HS-5 (cell line): ENCODE data around the gene RIPOR1.

ENCODE experiments used
- DNase-seq: peaks from one replicate; pipeline ENCODE4 v3.0.0-alpha.2; 2012; ENCODE audit warnings: low read depth

The RIPOR1 gene

DNA sequence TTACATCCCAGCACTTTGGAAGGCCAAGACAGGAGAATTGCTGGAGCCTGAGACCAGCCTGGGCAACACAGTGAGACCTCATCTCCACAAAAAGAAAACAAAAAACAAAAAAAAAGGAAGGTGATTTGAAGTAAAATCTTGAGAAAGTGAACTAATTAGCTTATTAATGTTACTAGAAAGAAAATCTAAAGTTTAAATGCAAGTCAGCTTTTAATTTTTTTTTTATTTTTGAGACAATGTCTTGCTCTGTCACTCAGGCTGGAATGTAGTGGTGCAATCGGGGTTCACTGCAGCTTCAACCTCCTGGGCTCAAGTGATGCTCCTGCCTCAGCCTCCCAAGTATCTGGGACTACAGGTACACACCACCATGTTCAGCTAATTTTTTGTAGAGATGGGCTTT is 30.2 kb downstream of the RIPOR1 start:
- DNase-seq: no peak

DNA sequence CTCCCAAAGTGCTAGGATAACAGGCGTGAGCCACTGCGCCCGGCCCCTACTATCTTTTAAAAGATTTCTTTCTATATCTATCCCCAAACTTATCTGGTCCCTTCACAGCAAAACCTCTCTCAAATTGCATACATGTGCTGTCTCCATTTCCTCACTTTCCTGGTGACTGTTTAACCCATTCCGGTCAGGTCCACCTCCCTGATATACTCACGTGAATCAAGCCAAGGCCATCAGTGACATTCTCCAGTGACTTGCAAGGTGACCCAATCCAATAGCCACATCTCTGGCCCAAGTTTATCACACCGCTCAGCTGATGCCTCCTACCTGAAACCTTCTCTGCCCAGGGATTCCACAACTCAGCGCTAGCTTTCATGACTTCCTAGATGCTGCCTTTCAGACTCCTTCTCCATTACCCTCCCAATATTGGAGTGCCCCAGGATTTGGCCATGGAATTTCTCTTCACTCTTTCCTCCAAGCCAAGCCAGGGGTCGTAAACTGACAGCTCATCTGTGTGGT is 32.3 kb downstream of the RIPOR1 start:
- no peak for DNase-seq

DNA sequence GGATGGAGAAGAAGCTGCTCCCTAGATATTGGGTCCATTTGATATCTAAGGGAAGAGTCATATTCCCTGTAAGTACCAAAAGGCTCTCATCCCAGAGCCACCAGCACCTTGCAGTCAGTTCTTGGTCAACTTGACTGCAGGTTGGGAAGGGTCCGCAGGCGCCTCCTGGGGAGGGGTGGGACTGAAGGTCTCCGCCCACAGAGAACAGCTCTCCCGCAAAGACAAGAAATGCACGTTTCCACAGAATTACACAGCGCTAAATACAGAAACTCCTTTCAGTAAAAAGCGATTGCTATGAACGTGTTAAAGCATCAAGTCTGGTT is 32.8 kb downstream of the RIPOR1 start:
- DNase-seq: no peak

DNA sequence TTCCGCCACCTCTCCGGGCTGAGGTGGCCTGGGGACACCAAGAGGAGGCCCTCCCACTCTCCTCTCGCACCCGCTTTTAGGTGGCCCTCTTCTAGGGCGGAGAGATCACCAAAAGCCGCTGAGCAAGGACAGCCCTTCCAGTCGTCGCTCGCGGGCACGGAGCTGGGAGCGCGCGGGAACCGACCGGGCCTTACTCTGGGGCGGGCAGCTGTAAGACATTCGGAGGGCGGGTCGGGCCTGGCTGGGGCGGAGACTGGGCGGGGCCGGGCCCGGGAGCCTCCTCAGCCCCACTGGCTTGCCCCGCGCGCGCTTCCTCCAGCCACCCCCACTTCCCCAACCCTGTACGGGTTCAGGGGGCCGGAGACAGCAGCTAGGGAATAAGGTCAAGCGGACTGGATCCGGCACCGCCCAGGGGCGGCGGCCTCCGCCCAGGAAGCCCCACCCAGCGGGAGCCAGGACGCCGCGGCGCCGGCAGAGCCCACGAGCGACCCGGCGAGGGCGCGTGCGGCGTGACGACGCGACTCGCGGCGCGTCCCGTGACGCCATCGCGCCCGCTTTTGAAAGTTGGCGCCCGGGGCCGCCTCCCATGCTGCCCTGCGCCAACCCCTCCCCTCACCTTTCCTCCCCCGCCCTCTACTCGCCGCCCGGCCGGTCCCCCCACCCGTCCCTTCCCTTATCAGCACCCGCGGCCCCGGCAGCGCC is 33.3 kb downstream of the RIPOR1 start:
- DNase-seq: peak; percentile 90

DNA sequence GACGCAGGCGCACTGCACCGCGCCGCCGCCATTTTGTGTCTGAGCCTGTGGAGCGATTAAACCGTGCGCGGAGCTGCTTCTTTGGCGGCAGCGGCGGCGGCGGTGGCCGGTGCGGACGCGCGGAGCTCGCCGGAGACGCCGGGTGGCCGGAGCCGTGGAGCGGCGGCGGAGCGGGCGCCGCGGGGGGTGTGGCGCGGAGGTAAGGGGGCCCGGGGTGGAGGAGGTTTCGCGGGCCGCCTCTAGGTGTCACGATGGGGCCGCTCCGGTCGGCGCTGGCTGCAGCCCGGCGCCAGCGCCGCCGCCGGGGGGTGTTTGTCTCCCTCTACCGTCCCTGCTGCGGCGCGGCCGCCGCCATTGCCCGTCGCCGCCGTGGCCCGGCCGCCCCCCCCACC is 33.9 kb downstream of the RIPOR1 start, which contains the start of gene CTCF:
Gene CTCF, plus strand, starts transcription at position 1 of the 392 bp plus-strand sequence. CDS start 48,307 bp downstream, outside the sequence.
- no peak for DNase-seq

DNA sequence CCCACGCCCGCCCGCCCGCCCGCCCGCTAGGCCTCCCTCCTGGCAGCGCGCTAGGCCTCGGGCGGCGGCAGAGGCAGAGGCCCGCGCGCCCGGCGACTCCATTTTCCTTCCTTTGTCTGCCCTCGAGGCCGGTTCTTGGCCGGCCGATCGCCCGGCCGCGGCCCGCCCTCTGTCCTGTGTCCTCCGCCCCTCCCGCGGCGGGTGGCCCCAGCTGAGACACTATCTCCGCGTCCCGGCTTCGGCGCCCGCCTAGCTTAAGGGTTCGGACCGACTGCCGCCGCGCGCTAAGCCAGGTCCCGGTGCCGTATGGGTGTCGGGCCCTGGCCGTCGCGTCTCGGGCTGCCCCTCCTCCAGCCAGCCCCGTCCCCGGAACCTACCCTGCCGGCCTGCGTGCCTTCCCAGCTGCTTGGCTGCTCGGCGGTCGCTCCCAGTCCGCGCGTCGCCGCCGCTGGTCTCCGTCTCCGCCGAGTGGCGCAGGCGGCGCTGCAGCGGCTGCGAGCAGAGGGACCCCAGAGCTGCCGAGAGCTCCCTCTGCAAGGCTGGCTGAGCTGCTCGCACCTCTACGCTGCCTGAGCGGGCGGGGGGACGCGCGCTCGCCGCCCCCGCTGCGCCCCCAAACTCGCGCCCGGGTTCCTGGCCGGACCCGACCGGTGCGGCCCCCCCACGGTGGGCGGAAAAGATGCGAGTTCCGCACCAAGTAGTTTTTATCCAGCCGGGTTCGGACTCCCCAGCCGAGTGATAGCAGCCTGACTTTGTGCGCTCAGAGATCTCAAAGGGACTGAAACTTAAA is 34.5 kb downstream of the RIPOR1 start:
- no peak for DNase-seq

- no peak for DNase-seq
Observed at GRCh38 chr16:67563708-67564468, 35.3 kb downstream of the RIPOR1 start.

DNA sequence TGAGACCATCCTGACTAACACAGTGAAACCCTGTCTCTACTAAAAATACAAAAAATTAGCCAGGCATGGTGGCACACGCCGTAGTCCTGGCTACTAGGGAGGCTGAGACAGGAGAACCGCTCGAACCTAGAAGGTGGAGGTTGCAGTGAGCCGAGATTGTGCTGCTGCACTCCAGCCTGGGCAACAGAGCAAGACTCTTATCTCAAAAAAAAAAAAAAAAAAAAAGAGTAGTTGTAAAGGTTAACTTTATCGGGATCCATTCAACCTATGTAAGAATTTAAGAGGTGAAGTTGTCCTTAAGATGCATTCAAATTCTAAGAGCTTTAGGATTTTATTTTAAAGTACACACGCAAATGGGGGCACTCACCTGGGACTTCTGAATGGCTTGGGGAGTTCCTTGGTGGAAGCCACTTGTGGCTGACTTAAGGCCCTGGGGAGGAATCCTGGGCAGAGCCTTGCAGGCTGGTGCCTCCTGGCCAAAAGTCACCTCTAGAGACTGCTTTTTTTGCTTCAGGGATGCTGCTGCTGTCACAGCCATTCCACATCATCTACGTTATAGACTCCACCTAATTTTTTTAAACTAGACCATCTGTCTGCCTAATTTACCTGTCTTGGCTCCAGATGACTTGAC is 37.0 kb downstream of the RIPOR1 start:
- no peak for DNase-seq

GRCh38 chr16:67571464-67571863 is 42.8 kb downstream of the RIPOR1 start:
- no peak for DNase-seq

GRCh38 chr16:67571981-67572431 is 43.4 kb downstream of the RIPOR1 start:
- no peak for DNase-seq

DNA sequence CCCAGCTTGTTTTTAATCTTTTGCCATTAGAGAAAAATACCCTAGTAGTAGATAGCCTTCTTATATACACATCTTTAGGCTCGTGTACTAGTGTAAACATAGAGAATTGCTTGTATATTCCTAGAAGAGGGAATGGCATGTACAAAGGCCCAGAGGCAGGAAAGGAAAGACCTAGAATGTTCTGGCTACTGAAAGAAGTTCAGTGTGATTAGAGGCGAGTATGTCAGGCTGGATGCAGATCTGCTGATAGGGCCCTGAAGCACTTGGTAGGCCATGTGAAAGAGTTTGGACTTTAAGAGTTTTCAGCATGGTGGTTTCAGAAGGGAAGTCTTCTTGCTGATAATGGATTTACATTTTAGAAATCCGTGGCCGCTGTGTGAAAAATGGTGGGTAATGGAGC is 51.1 kb downstream of the RIPOR1 start:
- no peak for DNase-seq

GRCh38 chr16:67580202-67580601 is 51.6 kb downstream of the RIPOR1 start:
- DNase-seq: no peak

GRCh38 chr16:67593288-67593687 is 64.7 kb downstream of the RIPOR1 start:
- no peak for DNase-seq

DNA sequence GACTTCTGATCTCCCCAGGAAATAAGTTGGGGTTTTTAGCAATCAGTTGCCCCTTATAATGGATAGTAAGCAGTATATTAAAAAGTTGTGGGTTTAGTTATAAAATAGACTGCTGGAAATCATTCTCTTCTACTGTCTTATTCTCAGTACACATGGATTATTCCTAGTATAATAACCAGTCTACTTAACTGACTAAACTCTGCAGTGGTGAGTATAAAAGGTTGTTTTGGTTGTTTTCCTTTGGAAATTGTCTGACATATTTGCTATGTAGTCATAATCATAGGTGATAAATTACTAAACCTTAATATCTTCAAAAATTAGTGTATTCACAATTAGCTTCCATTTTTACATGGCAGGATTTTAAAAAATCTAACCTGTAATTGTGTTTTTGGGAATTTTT is 65.1 kb downstream of the RIPOR1 start:
- DNase-seq: no peak

DNA sequence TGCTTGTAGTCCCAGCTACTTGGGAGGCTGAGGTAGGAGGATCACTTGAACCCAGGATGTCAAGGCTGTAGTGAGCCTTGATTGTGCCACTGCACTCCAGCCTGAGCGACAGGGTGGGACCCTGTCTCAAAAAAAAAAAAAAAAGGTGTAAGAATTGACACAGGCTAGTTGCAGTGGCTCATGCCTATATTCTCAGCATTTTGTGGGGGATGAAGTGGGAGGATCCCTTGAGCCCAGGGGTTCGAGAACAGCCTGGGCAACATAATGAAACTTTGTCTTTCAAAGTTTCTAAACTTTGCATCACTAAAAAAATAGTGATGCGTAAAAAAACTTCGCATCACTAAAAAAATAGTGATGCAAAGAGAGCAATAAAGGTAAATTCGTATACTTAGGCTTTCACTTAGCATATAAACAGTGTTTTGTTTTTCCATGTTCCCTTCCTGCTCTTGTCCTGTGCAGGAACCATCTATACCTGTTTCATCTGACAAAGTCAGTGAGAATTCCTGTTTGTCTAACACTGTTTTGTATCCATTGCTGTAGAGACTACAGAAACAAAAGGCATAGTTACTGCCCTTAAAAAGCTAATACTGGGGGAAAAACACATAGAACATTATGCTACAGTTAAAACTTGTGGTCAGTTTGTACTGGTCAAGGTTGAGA is 65.8 kb downstream of the RIPOR1 start:
- DNase-seq: no peak

DNA sequence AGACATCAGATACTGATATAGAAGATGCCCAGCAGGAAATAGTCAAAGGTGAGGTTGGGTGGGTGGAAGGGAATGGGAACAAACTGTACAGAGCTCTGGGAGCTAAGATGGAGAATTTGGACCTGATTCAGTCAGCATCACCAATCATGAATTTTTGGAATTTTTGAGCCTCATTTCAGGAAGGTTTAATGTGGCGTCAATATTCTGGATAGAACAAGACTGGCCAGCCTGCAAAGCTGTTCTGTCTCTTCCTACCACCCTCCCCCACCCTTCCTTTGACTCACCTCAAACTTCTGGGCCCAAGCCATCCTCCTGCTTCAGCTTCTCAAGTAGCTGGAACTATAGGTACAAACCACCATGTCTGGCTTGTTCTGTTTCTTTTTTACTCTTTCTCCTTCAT is 66.3 kb downstream of the RIPOR1 start:
- no peak for DNase-seq
